ENCODE results near the gene RASGRF2. TPM values are rescaled to one million over a fixed set of nuclear protein-coding genes. Genes with fewer than 3 reads are reported as not detected.

RASGRF2 gene
- total and polyA plus RNA-seq, 2 of the 8 experiments (the other 6 are each of a cell fraction or from before 2014, with no cell fraction given), result 2.6 to 29.5 TPM

DNA sequence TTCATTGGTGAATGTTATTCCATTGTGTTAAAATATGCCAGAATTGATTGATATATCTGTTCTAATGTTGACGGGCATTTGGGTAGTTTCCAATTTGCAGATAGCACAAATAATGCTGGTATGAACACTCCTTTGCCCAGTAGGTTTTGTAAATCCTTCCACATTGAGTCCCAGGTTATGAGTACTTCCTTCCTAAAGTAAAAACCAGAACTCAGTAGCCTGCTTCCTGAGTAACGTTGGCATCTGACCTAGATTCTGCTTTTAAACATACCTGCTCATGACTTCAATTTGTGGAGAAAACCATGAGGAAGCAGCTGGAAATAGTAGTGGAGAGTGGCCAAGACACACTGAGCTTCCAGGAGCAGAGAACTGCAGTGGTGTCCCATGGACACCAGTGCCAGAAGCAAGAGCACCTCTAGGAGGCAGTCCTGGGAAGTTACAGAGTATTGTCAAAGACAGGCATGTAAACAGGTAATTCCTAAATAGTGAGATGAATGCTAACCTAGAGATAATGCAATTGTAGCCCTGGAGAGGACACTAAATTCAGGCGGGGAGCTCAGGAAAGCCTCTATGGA, 24.3 kb upstream of the RASGRF2 start (continued):
- TF ChIP-seq, protein P1, sequence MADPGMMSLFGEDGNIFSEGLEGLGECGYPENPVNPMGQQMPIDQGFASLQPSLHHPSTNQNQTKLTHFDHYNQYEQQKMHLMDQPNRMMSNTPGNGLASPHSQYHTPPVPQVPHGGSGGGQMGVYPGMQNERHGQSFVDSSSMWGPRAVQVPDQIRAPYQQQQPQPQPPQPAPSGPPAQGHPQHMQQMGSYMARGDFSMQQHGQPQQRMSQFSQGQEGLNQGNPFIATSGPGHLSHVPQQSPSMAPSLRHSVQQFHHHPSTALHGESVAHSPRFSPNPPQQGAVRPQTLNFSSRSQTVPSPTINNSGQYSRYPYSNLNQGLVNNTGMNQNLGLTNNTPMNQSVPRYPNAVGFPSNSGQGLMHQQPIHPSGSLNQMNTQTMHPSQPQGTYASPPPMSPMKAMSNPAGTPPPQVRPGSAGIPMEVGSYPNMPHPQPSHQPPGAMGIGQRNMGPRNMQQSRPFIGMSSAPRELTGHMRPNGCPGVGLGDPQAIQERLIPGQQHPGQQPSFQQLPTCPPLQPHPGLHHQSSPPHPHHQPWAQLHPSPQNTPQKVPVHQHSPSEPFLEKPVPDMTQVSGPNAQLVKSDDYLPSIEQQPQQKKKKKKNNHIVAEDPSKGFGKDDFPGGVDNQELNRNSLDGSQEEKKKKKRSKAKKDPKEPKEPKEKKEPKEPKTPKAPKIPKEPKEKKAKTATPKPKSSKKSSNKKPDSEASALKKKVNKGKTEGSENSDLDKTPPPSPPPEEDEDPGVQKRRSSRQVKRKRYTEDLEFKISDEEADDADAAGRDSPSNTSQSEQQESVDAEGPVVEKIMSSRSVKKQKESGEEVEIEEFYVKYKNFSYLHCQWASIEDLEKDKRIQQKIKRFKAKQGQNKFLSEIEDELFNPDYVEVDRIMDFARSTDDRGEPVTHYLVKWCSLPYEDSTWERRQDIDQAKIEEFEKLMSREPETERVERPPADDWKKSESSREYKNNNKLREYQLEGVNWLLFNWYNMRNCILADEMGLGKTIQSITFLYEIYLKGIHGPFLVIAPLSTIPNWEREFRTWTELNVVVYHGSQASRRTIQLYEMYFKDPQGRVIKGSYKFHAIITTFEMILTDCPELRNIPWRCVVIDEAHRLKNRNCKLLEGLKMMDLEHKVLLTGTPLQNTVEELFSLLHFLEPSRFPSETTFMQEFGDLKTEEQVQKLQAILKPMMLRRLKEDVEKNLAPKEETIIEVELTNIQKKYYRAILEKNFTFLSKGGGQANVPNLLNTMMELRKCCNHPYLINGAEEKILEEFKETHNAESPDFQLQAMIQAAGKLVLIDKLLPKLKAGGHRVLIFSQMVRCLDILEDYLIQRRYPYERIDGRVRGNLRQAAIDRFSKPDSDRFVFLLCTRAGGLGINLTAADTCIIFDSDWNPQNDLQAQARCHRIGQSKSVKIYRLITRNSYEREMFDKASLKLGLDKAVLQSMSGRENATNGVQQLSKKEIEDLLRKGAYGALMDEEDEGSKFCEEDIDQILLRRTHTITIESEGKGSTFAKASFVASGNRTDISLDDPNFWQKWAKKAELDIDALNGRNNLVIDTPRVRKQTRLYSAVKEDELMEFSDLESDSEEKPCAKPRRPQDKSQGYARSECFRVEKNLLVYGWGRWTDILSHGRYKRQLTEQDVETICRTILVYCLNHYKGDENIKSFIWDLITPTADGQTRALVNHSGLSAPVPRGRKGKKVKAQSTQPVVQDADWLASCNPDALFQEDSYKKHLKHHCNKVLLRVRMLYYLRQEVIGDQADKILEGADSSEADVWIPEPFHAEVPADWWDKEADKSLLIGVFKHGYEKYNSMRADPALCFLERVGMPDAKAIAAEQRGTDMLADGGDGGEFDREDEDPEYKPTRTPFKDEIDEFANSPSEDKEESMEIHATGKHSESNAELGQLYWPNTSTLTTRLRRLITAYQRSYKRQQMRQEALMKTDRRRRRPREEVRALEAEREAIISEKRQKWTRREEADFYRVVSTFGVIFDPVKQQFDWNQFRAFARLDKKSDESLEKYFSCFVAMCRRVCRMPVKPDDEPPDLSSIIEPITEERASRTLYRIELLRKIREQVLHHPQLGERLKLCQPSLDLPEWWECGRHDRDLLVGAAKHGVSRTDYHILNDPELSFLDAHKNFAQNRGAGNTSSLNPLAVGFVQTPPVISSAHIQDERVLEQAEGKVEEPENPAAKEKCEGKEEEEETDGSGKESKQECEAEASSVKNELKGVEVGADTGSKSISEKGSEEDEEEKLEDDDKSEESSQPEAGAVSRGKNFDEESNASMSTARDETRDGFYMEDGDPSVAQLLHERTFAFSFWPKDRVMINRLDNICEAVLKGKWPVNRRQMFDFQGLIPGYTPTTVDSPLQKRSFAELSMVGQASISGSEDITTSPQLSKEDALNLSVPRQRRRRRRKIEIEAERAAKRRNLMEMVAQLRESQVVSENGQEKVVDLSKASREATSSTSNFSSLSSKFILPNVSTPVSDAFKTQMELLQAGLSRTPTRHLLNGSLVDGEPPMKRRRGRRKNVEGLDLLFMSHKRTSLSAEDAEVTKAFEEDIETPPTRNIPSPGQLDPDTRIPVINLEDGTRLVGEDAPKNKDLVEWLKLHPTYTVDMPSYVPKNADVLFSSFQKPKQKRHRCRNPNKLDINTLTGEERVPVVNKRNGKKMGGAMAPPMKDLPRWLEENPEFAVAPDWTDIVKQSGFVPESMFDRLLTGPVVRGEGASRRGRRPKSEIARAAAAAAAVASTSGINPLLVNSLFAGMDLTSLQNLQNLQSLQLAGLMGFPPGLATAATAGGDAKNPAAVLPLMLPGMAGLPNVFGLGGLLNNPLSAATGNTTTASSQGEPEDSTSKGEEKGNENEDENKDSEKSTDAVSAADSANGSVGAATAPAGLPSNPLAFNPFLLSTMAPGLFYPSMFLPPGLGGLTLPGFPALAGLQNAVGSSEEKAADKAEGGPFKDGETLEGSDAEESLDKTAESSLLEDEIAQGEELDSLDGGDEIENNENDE (IDR thresholded peaks at IDR 0.05; ENCODE audit: insufficient replicate concordance, low read length), result no peak
- no peak for TF ChIP-seq POU5F1 (IDR thresholded peaks at IDR 0.05; ENCODE audit: low read depth, low read length)

Measured in H1 (cell line).